Measurements from ENCODE around the gene IFT74. TPM values are rescaled to one million over a fixed set of nuclear protein-coding genes. Genes with fewer than 3 reads are reported as not detected.

The IFT74 gene
- total and polyA plus RNA-seq, 2 of the 13 experiments (the other 11 are each of a cell fraction or from before 2014, with no cell fraction given): 4.2 to 12.3 TPM

DNA sequence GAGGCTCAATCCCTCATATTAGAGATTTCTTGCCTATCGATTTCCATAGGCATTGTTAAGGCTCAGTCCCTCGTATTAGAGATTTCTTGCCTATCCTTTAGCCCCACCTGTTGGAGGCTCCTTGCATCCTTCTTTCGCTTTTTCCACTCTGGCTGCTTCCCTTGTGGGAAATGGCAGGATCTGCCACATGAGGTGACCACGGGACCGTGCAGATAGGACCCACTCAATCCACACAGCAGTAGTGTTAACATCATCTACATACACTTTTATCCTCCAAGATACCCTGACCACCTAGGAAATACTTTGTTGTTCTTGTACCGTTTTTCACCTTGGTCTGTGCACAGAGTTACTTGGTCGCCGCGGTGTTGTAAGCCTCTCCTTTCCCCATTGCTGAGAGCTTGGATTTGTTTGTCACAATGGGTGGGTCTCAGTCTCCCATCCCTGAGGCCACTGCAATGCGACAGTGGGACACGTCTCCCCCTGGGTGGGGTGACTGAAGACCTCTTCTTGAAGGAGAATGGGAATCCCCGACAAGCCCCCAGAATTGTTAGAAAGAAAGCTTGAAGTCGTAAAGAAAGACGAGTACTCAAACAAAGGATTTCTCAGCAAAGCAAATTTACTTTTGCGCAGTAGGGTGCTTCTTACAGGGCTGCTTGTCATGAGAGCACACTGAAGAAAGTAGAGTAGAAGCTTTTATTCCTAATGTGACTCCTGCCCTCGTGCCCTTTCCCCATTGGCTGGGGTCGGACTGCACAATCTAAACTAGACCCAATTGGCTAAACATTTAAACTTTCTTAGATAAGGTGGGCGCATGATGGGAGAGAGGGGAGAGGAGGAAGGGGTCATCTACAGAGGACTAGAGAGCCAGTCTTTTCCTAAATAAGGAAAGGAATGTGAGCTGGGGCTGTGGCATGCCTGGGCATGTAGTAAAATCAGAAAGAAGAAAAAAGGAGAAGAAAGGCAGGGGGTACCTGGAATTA is 19.8 kb downstream of the IFT74 start:
- in situ Hi-C loops (cut with HindIII; ENCODE audit: extremely low pct_ligation_motif_present, low pct_unique_long_range_greater_than_20kb) (loop anchor here (5.0 kb wide), 1 partner anchor 234 kb away; no protein-coding TSS in a partner anchor), intact Hi-C loops (cut with micrococcal nuclease; ENCODE audit: unreplicated experiment) (loop anchor here (1.0 to 2.0 kb wide), 2 partner anchors 83 to 232 kb away; partner anchors contain the start of gene CAAP1)
- no peak overlapping the region for H3K4me2 ChIP-seq (ENCODE audit: low read depth, low read length)
- H3K9me3 ChIP-seq (ENCODE audit: low read length): no peaks in the 10 kb centered on the region
- ATAC-seq: peak; percentile 86
- no peak for FAIRE-seq
- ChIA-PET CTCF (ENCODE audit: low intra/inter-chr PET ratio, low total read pairs) (interaction anchor here (1.1 kb wide), 1 partner anchor 232 kb away, joined by 3 read pairs; no protein-coding TSS in a partner anchor), POLR2A (no interaction called here)
- H3K27me3 ChIP-seq (ENCODE audit: control insufficient read depth in 1 of 2, insufficient read depth in 2 of 2, low read length in 2 of 2): no peaks in the 10 kb centered on the region
- no peak overlapping the region for H3K4me3 ChIP-seq (replicated peaks in 1 of 3; ENCODE audit: insufficient read depth in 1 of 3, low read depth in 2 of 3, low read length in 3 of 3)
- no peak overlapping the region for H3K27ac ChIP-seq (ENCODE audit: extremely low read length, insufficient read depth, low read length)
- BruUV-seq (replicated peaks): no TSS peak
- no peak overlapping the region for H2AFZ ChIP-seq (ENCODE audit: low read length)
- H3K4me1 ChIP-seq (ENCODE audit: insufficient read depth, low read length): peaks cover 9% of the 10 kb centered on the region
- H3K36me3 ChIP-seq (replicated peaks in 1 of 2; ENCODE audit: control insufficient read depth in 1 of 2, insufficient read depth in 2 of 2, low read length in 2 of 2): 0 out of 5 replicates have a peak, but pooled peaks cover 0 to 2% of the 10 kb centered on the region in 2 experiments
- H4K20me1 ChIP-seq (ENCODE audit: insufficient read depth, low read length): no peaks in the 10 kb centered on the region
- DNase-seq (ENCODE audit: low spot score): peak; percentile 32
- WGBS (ENCODE audit: low lambda C conversion rate): 94% methylated on average over 18 of the region's 18 CpGs
- no peak overlapping the region for H3K9ac ChIP-seq (ENCODE audit: insufficient read depth, low read depth, low read length)
- H3K79me2 ChIP-seq (ENCODE audit: insufficient read depth, low read length): no peaks in the 10 kb centered on the region
- TF ChIP-seq, protein P1, sequence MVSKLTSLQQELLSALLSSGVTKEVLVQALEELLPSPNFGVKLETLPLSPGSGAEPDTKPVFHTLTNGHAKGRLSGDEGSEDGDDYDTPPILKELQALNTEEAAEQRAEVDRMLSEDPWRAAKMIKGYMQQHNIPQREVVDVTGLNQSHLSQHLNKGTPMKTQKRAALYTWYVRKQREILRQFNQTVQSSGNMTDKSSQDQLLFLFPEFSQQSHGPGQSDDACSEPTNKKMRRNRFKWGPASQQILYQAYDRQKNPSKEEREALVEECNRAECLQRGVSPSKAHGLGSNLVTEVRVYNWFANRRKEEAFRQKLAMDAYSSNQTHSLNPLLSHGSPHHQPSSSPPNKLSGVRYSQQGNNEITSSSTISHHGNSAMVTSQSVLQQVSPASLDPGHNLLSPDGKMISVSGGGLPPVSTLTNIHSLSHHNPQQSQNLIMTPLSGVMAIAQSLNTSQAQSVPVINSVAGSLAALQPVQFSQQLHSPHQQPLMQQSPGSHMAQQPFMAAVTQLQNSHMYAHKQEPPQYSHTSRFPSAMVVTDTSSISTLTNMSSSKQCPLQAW (CRISPR knock-in tag; IDR thresholded peaks at IDR 0.05): no peak
- no peak for TF ChIP-seq POGZ (CRISPR knock-in tag; IDR thresholded peaks at IDR 0.05)
- TF ChIP-seq STAG1 (CRISPR knock-in tag; IDR thresholded peaks at IDR 0.05): peak; percentile 70
- TF ChIP-seq SMC3 (IDR thresholded peaks at IDR 0.05; ENCODE audit: low read length): peak; percentile 49; the same call in 1 of the 2 replicates
- peak; percentile 94 for TF ChIP-seq TP53 (CRISPR knock-in tag; conservative IDR thresholded peaks at IDR 0.05)
- TF ChIP-seq RAD21 (CRISPR knock-in tag; IDR thresholded peaks at IDR 0.05): 0 out of 2 replicates have a peak, but pooled peaks have one; percentile 28
- TF ChIP-seq, protein P2, sequence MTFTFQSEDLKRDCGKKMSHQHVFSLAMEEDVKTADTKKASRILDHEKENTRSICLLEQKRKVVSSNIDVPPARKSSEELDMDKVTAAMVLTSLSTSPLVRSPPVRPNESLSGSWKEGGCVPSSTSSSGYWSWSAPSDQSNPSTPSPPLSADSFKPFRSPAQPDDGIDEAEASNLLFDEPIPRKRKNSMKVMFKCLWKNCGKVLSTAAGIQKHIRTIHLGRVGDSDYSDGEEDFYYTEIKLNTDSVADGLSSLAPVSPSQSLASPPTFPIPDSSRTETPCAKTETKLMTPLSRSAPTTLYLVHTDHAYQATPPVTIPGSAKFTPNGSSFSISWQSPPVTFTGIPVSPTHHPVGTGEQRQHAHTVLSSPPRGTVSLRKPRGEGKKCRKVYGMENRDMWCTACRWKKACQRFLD (CRISPR knock-in tag; IDR thresholded peaks at IDR 0.05; ENCODE audit: borderline replicate concordance): no peak
- TF ChIP-seq, protein P3, sequence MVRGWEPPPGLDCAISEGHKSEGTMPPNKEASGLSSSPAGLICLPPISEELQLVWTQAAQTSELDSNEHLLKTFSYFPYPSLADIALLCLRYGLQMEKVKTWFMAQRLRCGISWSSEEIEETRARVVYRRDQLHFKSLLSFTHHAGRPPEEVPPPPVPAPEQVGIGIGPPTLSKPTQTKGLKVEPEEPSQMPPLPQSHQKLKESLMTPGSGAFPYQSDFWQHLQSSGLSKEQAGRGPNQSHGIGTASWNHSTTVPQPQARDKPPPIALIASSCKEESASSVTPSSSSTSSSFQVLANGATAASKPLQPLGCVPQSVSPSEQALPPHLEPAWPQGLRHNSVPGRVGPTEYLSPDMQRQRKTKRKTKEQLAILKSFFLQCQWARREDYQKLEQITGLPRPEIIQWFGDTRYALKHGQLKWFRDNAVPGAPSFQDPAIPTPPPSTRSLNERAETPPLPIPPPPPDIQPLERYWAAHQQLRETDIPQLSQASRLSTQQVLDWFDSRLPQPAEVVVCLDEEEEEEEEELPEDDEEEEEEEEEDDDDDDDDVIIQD (CRISPR knock-in tag; IDR thresholded peaks at IDR 0.05; ENCODE audit: low read depth): peak; percentile 42; the same call in 1 of the 2 replicates
- no peak for TF ChIP-seq ZNF598 (CRISPR knock-in tag; IDR thresholded peaks at IDR 0.05; ENCODE audit: borderline replicate concordance)
- TF ChIP-seq SRF (IDR thresholded peaks at IDR 0.05; ENCODE audit: low read depth, low read length): peak; percentile 19; the same call in 1 of the 2 replicates
- TF ChIP-seq, protein P4, sequence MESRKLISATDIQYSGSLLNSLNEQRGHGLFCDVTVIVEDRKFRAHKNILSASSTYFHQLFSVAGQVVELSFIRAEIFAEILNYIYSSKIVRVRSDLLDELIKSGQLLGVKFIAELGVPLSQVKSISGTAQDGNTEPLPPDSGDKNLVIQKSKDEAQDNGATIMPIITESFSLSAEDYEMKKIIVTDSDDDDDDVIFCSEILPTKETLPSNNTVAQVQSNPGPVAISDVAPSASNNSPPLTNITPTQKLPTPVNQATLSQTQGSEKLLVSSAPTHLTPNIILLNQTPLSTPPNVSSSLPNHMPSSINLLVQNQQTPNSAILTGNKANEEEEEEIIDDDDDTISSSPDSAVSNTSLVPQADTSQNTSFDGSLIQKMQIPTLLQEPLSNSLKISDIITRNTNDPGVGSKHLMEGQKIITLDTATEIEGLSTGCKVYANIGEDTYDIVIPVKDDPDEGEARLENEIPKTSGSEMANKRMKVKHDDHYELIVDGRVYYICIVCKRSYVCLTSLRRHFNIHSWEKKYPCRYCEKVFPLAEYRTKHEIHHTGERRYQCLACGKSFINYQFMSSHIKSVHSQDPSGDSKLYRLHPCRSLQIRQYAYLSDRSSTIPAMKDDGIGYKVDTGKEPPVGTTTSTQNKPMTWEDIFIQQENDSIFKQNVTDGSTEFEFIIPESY (CRISPR knock-in tag; IDR thresholded peaks at IDR 0.05): 0 out of 2 replicates have a peak, but pooled peaks have one; percentile 22
- no peak for TF ChIP-seq HNF4G (IDR thresholded peaks at IDR 0.05; ENCODE audit: borderline replicate concordance, low read depth, low read length)
- TF ChIP-seq HNF4G (CRISPR knock-in tag; IDR thresholded peaks at IDR 0.05; ENCODE audit: borderline replicate concordance, low read depth): no peak

Data from HepG2 (cell line).